ENCODE measurements around the gene ADGRV1.

DNA sequence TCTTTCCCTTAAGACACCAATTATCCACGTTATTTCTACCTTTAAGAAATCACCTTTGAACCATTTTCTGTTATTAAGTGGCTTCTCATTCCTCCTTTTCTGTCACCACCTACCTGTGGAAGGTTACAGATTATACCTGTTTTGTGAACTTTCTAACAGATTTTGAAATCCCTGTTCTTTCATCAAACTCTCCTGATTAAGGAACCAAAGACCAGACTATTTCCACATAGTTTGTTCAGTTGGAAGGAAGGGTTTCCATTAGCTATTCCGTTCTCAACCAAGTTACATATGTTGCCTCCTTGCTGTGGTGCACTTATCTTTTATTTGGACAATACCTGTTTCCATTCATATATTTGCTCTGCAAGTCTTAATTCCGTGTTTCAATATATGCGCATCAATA is 343.6 kb downstream of the ADGRV1 start:
- no peak for TF ChIP-seq CEBPB (tag; IDR thresholded peaks at IDR 0.05)
- TF ChIP-seq ZNF274 (IDR thresholded peaks at IDR 0.05; ENCODE audit: borderline replicate concordance, low read depth, low read length) = no peak
- TF ChIP-seq, protein P1, sequence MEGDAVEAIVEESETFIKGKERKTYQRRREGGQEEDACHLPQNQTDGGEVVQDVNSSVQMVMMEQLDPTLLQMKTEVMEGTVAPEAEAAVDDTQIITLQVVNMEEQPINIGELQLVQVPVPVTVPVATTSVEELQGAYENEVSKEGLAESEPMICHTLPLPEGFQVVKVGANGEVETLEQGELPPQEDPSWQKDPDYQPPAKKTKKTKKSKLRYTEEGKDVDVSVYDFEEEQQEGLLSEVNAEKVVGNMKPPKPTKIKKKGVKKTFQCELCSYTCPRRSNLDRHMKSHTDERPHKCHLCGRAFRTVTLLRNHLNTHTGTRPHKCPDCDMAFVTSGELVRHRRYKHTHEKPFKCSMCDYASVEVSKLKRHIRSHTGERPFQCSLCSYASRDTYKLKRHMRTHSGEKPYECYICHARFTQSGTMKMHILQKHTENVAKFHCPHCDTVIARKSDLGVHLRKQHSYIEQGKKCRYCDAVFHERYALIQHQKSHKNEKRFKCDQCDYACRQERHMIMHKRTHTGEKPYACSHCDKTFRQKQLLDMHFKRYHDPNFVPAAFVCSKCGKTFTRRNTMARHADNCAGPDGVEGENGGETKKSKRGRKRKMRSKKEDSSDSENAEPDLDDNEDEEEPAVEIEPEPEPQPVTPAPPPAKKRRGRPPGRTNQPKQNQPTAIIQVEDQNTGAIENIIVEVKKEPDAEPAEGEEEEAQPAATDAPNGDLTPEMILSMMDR (IDR thresholded peaks at IDR 0.05 in 2 of 3, conservative IDR thresholded peaks at IDR 0.05 in 1 of 3; ENCODE audit: insufficient read depth in 2 of 3, low read depth in 1 of 3, low read length in 3 of 3) = no peak
- no peak for TF ChIP-seq HDAC6 (IDR thresholded peaks at IDR 0.05; ENCODE audit: low read depth, low read length)
- no peak for TF ChIP-seq EZH2 (IDR thresholded peaks at IDR 0.05; ENCODE audit: borderline replicate concordance, low read depth, low read length)
- TF ChIP-seq, protein P2, sequence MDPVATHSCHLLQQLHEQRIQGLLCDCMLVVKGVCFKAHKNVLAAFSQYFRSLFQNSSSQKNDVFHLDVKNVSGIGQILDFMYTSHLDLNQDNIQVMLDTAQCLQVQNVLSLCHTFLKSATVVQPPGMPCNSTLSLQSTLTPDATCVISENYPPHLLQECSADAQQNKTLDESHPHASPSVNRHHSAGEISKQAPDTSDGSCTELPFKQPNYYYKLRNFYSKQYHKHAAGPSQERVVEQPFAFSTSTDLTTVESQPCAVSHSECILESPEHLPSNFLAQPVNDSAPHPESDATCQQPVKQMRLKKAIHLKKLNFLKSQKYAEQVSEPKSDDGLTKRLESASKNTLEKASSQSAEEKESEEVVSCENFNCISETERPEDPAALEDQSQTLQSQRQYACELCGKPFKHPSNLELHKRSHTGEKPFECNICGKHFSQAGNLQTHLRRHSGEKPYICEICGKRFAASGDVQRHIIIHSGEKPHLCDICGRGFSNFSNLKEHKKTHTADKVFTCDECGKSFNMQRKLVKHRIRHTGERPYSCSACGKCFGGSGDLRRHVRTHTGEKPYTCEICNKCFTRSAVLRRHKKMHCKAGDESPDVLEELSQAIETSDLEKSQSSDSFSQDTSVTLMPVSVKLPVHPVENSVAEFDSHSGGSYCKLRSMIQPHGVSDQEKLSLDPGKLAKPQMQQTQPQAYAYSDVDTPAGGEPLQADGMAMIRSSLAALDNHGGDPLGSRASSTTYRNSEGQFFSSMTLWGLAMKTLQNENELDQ (CRISPR knock-in tag; IDR thresholded peaks at IDR 0.05; ENCODE audit: borderline replicate concordance) = no peak
- TF ChIP-seq SOX6 (IDR thresholded peaks at IDR 0.05) = no peak
- TF ChIP-seq SP1 (CRISPR knock-in tag; IDR thresholded peaks at IDR 0.05) = no peak
- TF ChIP-seq CREM (IDR thresholded peaks at IDR 0.05; ENCODE audit: low read depth) = no peak
- no peak for TF ChIP-seq TRIM28 (IDR thresholded peaks at IDR 0.05)
- TF ChIP-seq KLF16 (IDR thresholded peaks at IDR 0.05) = no peak

All from K562 (cell line).